IMR-90 (cell line): ENCODE measurements around the gene CTNS. TPM values are rescaled to one million over a fixed set of nuclear protein-coding genes. Genes with fewer than 3 reads are reported as not detected.

Experiments
- ATAC-seq: fragments of 200-7000 bp; cut with Tn5 transposase; 2 replicates; pipeline ENCODE4 v1.9.1; 2020; ENCODE audit warnings: low read depth, mild to moderate bottlenecking, moderate library complexity
- BruUV-seq: library from RNA; stranded (reverse); fragments of 400-500 nt; replicated peaks from 2 replicates; lab custom pipeline; 2021; lab: Mats Ljungman, UMichigan
- CTCF ChIA-PET: fragments of 300-600 bp; formaldehyde crosslinking; extraction: SDS; loops from one replicate; lab custom pipeline; 2021; ENCODE audit warnings: antibody characterized with exemption; lab: Yijun Ruan, JAX
- POLR2A ChIA-PET: fragments of 300-600 bp; sonication (Branson Sonifier 250); formaldehyde crosslinking; loops from one replicate; lab custom pipeline; 2022; ENCODE audit warnings: antibody characterized with exemption; ENCODE audit not compliant: unreplicated experiment; lab: Charles Lee
- DNase-seq: peaks from one replicate; pipeline ENCODE4 v3.0.0; 2013
- H2AFZ ChIP-seq: replicated peaks from 2 replicates; pipeline ENCODE3; 2013; ENCODE audit warnings: low read length, mild to moderate bottlenecking; ENCODE audit not compliant: poor library complexity
- H2AK5ac ChIP-seq: 2 replicates; pipeline ENCODE4 v1.6.1; 2013; ENCODE audit warnings: low read depth, low read length, inconsistent platforms
- H2AK9ac ChIP-seq: replicated peaks from 2 replicates; pipeline ENCODE3; 2013; ENCODE audit warnings: mild to moderate bottlenecking, low read depth, low read length, moderate library complexity; ENCODE audit not compliant: poor library complexity
- H2BK120ac ChIP-seq: 2 replicates; pipeline ENCODE4 v1.6.1; 2013; ENCODE audit warnings: low read depth, low read length, inconsistent platforms
- H2BK15ac ChIP-seq: 3 replicates; pipeline ENCODE4 v1.6.1; 2013; ENCODE audit warnings: low read depth, low read length, inconsistent platforms
- H2BK20ac ChIP-seq: 2 replicates; pipeline ENCODE4 v1.6.1; 2013; ENCODE audit warnings: low read depth, mild to moderate bottlenecking, inconsistent platforms, low read length, moderate library complexity
- H2BK5ac ChIP-seq: 2 replicates; pipeline ENCODE4 v1.6.1; 2013; ENCODE audit warnings: mild to moderate bottlenecking, low read depth, low read length, inconsistent platforms; ENCODE audit not compliant: poor library complexity, severe bottlenecking
- H3K14ac ChIP-seq: replicated peaks from 2 replicates; pipeline ENCODE4 v1.6.1; 2013; ENCODE audit warnings: low read depth, low read length, inconsistent platforms
- H3K18ac ChIP-seq: 2 replicates; pipeline ENCODE4 v1.6.1; 2013; ENCODE audit warnings: low read depth, low read length, control low read depth
- H3K23ac ChIP-seq: 2 replicates; pipeline ENCODE4 v1.6.1; 2013; ENCODE audit warnings: low read depth, low read length, inconsistent platforms
- H3K27ac ChIP-seq: 2 replicates; pipeline ENCODE4 v1.5.1; 2013; ENCODE audit warnings: mild to moderate bottlenecking, control low read depth, low read length; ENCODE audit not compliant: insufficient read depth
- H3K27me3 ChIP-seq: 2 replicates; pipeline ENCODE4 v1.6.1; 2013; ENCODE audit warnings: low read length; ENCODE audit not compliant: control insufficient read depth, insufficient read depth
- H3K36me3 ChIP-seq: 2 replicates; pipeline ENCODE4 v1.6.1; 2013; ENCODE audit warnings: low read length, mixed read lengths; ENCODE audit not compliant: control insufficient read depth, insufficient read depth
- H3K4ac ChIP-seq: 2 replicates; pipeline ENCODE4 v1.6.1; 2013; ENCODE audit warnings: low read depth, low read length, inconsistent platforms
- H3K4me1 ChIP-seq: 2 replicates; pipeline ENCODE4 v1.6.1; 2013; ENCODE audit warnings: low read length, mixed read lengths; ENCODE audit not compliant: control insufficient read depth, insufficient read depth
- H3K4me2 ChIP-seq: 2 replicates; pipeline ENCODE4 v1.6.1; 2013; ENCODE audit warnings: low read depth, mild to moderate bottlenecking, control low read depth, low read length, moderate library complexity
- H3K4me3 ChIP-seq: 2 replicates; pipeline ENCODE4 v1.5.1; 2013; ENCODE audit warnings: low read depth, mild to moderate bottlenecking, control low read depth, low read length, moderate library complexity; ENCODE audit not compliant: insufficient read depth
- H3K56ac ChIP-seq: 2 replicates; pipeline ENCODE4 v1.6.1; 2013; ENCODE audit warnings: low read length, inconsistent platforms; ENCODE audit not compliant: insufficient read depth; ENCODE audit errors: extremely low read depth
- H3K79me1 ChIP-seq, 2 experiments: 2 replicates each; pipeline ENCODE4 v1.6.1; 2013; ENCODE audit warnings: low read length in 2 of 2, inconsistent platforms in 1 of 2, low read depth in 1 of 2
- H3K9ac ChIP-seq: 2 replicates; pipeline ENCODE4 v1.6.1; 2013; ENCODE audit warnings: low read depth, low read length, control low read depth
- H3K9me1 ChIP-seq: 2 replicates; pipeline ENCODE4 v1.6.1; 2013; ENCODE audit warnings: low read length, inconsistent platforms; ENCODE audit not compliant: insufficient read depth
- H3K9me3 ChIP-seq: 2 replicates; pipeline ENCODE4 v1.6.1; 2013; ENCODE audit warnings: low read length; ENCODE audit not compliant: control insufficient read depth, insufficient read depth
- H4K20me1 ChIP-seq: 2 replicates; pipeline ENCODE4 v1.6.1; 2013; ENCODE audit warnings: low read length, inconsistent platforms; ENCODE audit not compliant: insufficient read depth
- H4K5ac ChIP-seq: 2 replicates; pipeline ENCODE4 v1.6.1; 2013; ENCODE audit warnings: mild to moderate bottlenecking, low read depth, low read length, control low read depth
- H4K8ac ChIP-seq, 2 experiments: 2 replicates each; pipeline ENCODE4 v1.6.1; 2013; ENCODE audit warnings: low read depth in 2 of 2, low read length in 2 of 2, control low read depth in 1 of 2, inconsistent platforms in 1 of 2
- H4K91ac ChIP-seq: 2 replicates; pipeline ENCODE4 v1.6.1; 2013; ENCODE audit warnings: low read depth, low read length, inconsistent platforms; ENCODE audit not compliant: insufficient read depth
- CHD1 ChIP-seq: IDR thresholded peaks from 2 replicates; pipeline ENCODE4 v1.6.1; 2012; ENCODE audit warnings: low read depth, low read length, improper control_type of control experiment
- FOS ChIP-seq: fragments of 150-350 bp; IDR thresholded peaks from 2 replicates; pipeline ENCODE4 v1.6.1; 2016; ENCODE audit warnings: low read depth, low read length
- MAFK ChIP-seq: IDR thresholded peaks from 2 replicates; pipeline ENCODE4 v1.6.1; 2012; ENCODE audit warnings: low read depth, low read length, improper control_type of control experiment
- MAZ ChIP-seq: IDR thresholded peaks from 2 replicates; pipeline ENCODE4 v1.6.1; 2012; ENCODE audit warnings: low read depth, mild to moderate bottlenecking, low read length, improper control_type of control experiment, moderate library complexity, borderline replicate concordance
- MXI1 ChIP-seq: IDR thresholded peaks from 2 replicates; pipeline ENCODE4 v1.6.1; 2012; ENCODE audit warnings: low read depth, mild to moderate bottlenecking, low read length, moderate library complexity, borderline replicate concordance
- NFE2L2 ChIP-seq: fragments of 150-350 bp; IDR thresholded peaks from 2 replicates; pipeline ENCODE4 v1.6.1; 2016; ENCODE audit warnings: low read depth, mild to moderate bottlenecking, low read length
- POLR2A ChIP-seq: IDR thresholded peaks from 2 replicates; pipeline ENCODE4 v1.6.1; 2012; ENCODE audit warnings: mild to moderate bottlenecking, low read depth, low read length
- RAD21 ChIP-seq: IDR thresholded peaks from 2 replicates; pipeline ENCODE4 v1.6.1; 2012; ENCODE audit warnings: low read length, improper control_type of control experiment
- RCOR1 ChIP-seq: IDR thresholded peaks from 2 replicates; pipeline ENCODE4 v1.6.1; 2012; ENCODE audit warnings: mild to moderate bottlenecking, low read length, improper control_type of control experiment; ENCODE audit not compliant: insufficient replicate concordance
- RFX5 ChIP-seq: IDR thresholded peaks from 2 replicates; pipeline ENCODE4 v1.8.0; 2012; ENCODE audit warnings: low read depth, mild to moderate bottlenecking, low read length, moderate library complexity
- SMC3 ChIP-seq: fragments of 150-350 bp; IDR thresholded peaks from 2 replicates; pipeline ENCODE4 v1.6.1; 2016; ENCODE audit warnings: low read depth, mild to moderate bottlenecking, antibody characterized with exemption, low read length, moderate library complexity
- WGBS, 2 experiments: methylation state at CpG; one replicate each; pipeline versions ENCODE4 v1.1.5 to v1.1.7; 2013; ENCODE audit warnings: missing lambda C conversion rate in 2 of 2; ENCODE audit not compliant: insufficient read length in 1 of 2; ENCODE audit errors: extremely low coverage in 2 of 2; 5-methylcytosine and 5-hydroxymethylcytosine counted together
- dilution Hi-C: fragments of 300-500 bp; cut with HindIII; formaldehyde crosslinking; loops from one replicate; pipeline ENCODE4 v1.14.3; 2018; ENCODE audit warnings: low sequenced_read_pairs; ENCODE audit not compliant: unreplicated experiment
- in situ Hi-C: fragments of 300-500 bp; cut with MboI; formaldehyde crosslinking; loops from 3 replicates; pipeline ENCODE4 v1.14.3; 2019; ENCODE audit warnings: low sequenced_read_pairs, inconsistent platforms, mixed read lengths
- intact Hi-C: fragments of 100-400 bp; cut with micrococcal nuclease; formaldehyde crosslinking; loops from 2 replicates; pipeline ENCODE4 v1.10.0; 2022
- polyA plus RNA-seq, 3 experiments: library from polyadenylated mRNA; depleted of rRNA; stranded (reverse); fragments of >200 nt; gene quantifications; 2 replicates each; pipeline ENCODE4 v1.2.3, GENCODE V29; 2012; ENCODE audit warnings: low replicate concordance in 1 of 3
- total RNA-seq: library from RNA; depleted of rRNA; stranded (reverse); fragments of >200 nt; gene quantifications from 2 replicates; pipeline ENCODE4 v1.2.3, GENCODE V29; 2012
- TF ChIP-seq, protein P1 (sequence below): fragments of 150-350 bp; IDR thresholded peaks from 2 replicates; pipeline ENCODE4 v1.6.1; 2017; ENCODE audit warnings: mild to moderate bottlenecking, antibody characterized with exemption, low read length, low read depth
- TF ChIP-seq, protein P2 (sequence below): fragments of 150-350 bp; IDR thresholded peaks from 2 replicates; pipeline ENCODE4 v1.6.1; 2016; ENCODE audit warnings: low read depth, mild to moderate bottlenecking, low read length, moderate library complexity, borderline replicate concordance
- TF ChIP-seq, protein P3 (sequence below): conservative IDR thresholded peaks from 2 replicates; pipeline ENCODE4 v1.5.1; 2012; ENCODE audit warnings: mild to moderate bottlenecking, low read depth, low read length, improper control_type of control experiment

CTNS gene
- total and polyA plus RNA-seq, 2 of the 4 experiments (the other 2 are of a cell fraction) = 4.7 to 5.3 TPM

DNA sequence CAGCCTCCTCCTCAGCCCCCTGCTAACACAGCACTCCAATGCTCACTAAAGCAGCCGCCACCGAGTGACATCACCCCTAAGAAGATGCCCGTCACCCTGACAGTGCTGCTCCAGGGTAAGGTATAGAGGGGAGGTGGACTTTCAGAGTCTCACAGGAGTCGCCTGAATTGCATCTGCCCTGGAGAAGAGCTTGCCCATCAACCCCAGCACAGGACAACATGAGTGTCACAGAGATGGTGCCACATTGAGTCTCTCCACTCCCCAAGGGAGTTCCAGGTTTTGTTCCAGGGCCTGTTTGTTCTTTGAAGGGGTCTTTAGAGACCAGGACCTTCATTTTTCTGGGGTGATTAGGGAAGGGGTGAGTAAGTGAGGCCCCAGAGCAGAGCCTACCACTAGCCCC is 61.6 kb downstream of the CTNS start:
- DNase-seq (no peak), ATAC-seq (no peak)
- BruUV-seq = no TSS peak
- Histone ChIP-seq H3K14ac (no peak overlapping the region), H3K36me3 (no peaks in the 10 kb centered on the region), H3K4ac (no peak overlapping the region), H3K79me1 (no peaks in the 10 kb centered on the region), H2BK5ac (no peak overlapping the region), H3K56ac (no peak overlapping the region), H3K18ac (no peak overlapping the region), H3K9me3 (peaks cover 16% of the 10 kb centered on the region), H3K4me3 (no peak overlapping the region), H3K27ac (no peak overlapping the region), H4K91ac (no peak overlapping the region), H4K20me1 (no peaks in the 10 kb centered on the region), H4K5ac (no peak overlapping the region), H2BK20ac (no peak overlapping the region), H2BK120ac (no peak overlapping the region), H2AFZ (no peak overlapping the region), H4K8ac (no peak overlapping the region), H3K23ac (no peak overlapping the region), H3K9me1 (no peaks in the 10 kb centered on the region), H3K4me1 (peaks cover 4% of the 10 kb centered on the region; the same call in 1 of the 2 replicates), H3K27me3 (peaks cover 17% of the 10 kb centered on the region), H2AK5ac (no peak overlapping the region), H2BK15ac (no peak overlapping the region), H2AK9ac (no peak overlapping the region), H3K9ac (no peak overlapping the region), H3K4me2 (no peak overlapping the region)
- WGBS, 2 experiments = no CpG with 5 or more reads among the region's 4 CpGs
- dilution Hi-C loops (no loop called here), intact Hi-C loops (no loop called here), in situ Hi-C loops (no loop called here)
- ChIA-PET CTCF (no interaction called here), POLR2A (no interaction called here)
- no peak for TF ChIP-seq POLR2A
- TF ChIP-seq, protein P1, sequence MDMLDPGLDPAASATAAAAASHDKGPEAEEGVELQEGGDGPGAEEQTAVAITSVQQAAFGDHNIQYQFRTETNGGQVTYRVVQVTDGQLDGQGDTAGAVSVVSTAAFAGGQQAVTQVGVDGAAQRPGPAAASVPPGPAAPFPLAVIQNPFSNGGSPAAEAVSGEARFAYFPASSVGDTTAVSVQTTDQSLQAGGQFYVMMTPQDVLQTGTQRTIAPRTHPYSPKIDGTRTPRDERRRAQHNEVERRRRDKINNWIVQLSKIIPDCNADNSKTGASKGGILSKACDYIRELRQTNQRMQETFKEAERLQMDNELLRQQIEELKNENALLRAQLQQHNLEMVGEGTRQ = no peak
- no peak for TF ChIP-seq MAZ
- no peak for TF ChIP-seq FOS
- TF ChIP-seq, protein P2, sequence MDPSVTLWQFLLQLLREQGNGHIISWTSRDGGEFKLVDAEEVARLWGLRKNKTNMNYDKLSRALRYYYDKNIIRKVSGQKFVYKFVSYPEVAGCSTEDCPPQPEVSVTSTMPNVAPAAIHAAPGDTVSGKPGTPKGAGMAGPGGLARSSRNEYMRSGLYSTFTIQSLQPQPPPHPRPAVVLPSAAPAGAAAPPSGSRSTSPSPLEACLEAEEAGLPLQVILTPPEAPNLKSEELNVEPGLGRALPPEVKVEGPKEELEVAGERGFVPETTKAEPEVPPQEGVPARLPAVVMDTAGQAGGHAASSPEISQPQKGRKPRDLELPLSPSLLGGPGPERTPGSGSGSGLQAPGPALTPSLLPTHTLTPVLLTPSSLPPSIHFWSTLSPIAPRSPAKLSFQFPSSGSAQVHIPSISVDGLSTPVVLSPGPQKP = no peak
- no peak for TF ChIP-seq MAFK
- no peak for TF ChIP-seq SMC3
- TF ChIP-seq CHD1 = no peak
- TF ChIP-seq RAD21 = no peak
- no peak for TF ChIP-seq RCOR1
- TF ChIP-seq NFE2L2 = no peak
- TF ChIP-seq, protein P3, sequence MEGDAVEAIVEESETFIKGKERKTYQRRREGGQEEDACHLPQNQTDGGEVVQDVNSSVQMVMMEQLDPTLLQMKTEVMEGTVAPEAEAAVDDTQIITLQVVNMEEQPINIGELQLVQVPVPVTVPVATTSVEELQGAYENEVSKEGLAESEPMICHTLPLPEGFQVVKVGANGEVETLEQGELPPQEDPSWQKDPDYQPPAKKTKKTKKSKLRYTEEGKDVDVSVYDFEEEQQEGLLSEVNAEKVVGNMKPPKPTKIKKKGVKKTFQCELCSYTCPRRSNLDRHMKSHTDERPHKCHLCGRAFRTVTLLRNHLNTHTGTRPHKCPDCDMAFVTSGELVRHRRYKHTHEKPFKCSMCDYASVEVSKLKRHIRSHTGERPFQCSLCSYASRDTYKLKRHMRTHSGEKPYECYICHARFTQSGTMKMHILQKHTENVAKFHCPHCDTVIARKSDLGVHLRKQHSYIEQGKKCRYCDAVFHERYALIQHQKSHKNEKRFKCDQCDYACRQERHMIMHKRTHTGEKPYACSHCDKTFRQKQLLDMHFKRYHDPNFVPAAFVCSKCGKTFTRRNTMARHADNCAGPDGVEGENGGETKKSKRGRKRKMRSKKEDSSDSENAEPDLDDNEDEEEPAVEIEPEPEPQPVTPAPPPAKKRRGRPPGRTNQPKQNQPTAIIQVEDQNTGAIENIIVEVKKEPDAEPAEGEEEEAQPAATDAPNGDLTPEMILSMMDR = no peak
- TF ChIP-seq MXI1 = no peak
- TF ChIP-seq RFX5 = no peak
